Fibroblast of peridontal ligament (primary cell): ENCODE results near the gene IGSF23.

Source experiments
- DNase-seq: peaks from one replicate; pipeline ENCODE4 v3.0.0-alpha.2; 2010; ENCODE audit errors: extremely low read depth

The IGSF23 gene, protein sequence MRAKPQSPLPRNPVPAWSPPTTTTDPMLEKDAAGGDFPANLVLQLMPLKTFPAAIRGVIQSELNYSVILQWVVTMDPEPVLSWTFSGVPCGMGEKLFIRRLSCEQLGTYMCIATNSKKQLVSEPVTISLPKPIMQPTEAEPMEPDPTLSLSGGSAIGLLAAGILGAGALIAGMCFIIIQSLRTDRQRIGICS

DNA sequence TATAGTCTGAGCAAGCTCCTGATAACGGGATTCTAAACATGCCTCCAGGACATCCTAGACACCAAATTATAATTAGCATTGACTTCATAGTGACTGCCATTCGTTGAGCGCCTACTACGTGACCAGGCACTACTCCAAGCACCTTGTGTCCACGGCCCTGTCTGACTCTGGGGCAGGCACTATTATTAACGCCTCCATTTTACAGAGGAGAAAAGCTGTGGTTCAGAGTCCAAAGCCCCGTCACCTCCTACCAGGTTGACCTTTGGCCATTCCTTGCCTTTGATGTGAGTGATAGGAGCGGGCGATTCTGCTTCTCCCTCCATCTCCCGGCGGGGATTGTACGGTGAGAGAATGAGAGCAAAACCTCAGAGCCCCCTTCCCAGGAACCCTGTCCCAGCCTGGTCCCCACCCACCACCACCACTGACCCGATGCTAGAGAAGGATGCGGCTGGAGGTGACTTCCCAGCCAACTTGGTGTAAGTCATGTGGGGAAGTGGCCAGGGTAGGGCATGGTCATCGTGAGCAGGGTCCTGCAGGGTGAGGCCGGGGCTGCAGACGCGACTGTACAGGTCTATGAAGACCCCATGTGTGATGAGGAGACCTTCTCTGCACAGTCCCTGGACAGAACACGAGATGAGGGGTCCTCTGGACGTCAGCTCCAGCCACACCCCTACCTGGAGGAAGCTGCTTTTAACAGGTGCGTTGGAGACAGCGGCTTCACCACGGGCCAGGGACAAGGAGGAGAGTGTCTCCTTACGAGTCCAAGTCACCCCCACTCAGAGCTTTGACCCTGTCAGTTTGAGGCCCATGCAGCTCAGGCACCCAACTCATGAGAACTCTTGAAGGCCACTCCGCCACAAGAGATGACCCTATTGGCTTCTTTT, at the start of gene IGSF23:
Gene IGSF23 (plus strand): TSS at position 269 of the 884 bp plus-strand sequence. CDS start 83 bp downstream, at position 352.
- no peak for DNase-seq

DNA sequence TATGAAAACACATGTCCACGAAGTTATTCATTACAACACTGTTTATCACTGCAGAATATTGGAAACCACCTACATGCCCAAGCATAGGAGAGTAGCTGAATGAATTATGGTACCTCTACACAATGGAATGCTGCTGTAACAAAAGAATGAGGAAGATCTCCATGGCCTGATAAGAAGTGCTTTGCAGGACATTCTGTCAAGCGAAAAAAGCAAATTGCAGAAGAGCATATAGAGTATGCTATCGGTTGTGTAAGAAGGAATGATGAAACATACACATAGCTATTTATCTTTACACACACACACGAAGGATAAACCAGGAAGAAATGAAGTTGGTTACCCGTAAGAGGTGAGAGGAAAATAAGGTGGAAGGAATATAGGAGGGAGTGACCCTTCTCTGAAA, 46.4 kb upstream of the IGSF23 start:
- no peak for DNase-seq

DNA sequence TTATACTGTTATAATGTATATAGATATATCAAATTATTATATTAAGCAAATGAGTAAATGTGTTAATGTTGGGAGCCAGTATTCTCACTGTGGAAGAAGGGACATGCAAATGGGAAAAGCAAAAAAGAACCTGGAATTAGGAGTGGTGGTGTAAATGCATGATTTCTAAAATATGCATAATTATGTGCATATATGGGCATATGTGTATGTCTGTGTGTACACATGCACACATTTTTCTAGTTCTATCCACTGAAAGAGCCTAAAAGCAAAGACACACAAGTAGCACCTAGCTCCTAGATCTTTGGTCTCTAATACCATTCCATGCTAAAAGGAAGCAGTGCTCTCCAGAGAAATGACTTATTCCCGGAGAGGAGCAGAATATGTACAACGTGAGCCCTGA, 45.6 kb upstream of the IGSF23 start:
- no peak for DNase-seq

DNA sequence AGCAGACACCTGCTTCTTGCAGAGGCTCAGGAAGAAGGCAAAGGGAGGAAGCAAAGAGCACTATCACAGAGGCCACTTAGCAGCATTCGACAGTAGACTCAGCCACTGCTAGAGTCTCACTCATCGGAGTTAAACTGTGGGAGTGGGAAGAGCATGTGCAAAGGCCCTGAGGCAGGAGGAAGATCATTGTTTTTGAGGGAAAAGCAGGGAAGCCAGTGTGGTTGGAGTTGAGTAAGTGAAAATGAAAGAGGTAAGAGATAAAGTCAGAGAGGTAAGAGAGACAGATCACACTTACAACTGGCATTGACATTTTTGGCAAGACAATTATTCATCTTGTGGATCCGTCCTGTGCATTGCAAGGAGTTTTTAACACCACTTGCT, 42.8 kb upstream of the IGSF23 start:
- DNase-seq = no peak

DNA sequence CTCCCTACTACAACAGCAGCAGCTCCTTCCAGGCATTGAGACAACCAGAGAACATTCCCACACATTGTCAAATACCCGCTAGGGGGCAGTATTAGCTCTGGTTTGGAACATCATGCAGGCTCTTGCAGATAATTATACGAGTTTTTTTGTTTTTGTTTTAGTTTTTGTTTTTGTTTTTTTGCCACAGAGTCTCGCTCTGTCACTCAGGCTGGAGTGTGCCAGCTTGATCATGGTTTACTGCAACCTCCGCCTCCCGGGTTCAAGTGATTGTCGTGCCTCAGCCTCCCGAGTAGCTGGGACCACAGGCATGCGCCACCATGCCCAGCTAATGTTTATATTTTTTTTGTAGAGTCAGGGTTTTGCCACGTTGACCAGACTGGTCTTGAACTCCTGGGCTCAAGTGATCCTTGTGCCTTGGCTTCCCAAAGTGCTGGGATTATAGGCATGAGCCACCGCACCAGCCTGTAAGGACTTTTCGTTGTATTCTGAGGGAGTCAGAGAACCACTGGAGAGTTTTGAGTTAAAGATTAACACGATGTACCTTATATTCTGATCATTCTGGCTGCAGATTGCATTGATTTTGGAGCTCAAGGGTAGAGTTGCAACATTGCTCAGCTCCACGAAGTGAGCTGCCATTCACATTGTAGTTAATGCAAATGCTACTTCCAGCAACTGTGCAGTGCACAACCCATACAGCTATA, 42.2 kb upstream of the IGSF23 start:
- DNase-seq = peak; percentile 91

DNA sequence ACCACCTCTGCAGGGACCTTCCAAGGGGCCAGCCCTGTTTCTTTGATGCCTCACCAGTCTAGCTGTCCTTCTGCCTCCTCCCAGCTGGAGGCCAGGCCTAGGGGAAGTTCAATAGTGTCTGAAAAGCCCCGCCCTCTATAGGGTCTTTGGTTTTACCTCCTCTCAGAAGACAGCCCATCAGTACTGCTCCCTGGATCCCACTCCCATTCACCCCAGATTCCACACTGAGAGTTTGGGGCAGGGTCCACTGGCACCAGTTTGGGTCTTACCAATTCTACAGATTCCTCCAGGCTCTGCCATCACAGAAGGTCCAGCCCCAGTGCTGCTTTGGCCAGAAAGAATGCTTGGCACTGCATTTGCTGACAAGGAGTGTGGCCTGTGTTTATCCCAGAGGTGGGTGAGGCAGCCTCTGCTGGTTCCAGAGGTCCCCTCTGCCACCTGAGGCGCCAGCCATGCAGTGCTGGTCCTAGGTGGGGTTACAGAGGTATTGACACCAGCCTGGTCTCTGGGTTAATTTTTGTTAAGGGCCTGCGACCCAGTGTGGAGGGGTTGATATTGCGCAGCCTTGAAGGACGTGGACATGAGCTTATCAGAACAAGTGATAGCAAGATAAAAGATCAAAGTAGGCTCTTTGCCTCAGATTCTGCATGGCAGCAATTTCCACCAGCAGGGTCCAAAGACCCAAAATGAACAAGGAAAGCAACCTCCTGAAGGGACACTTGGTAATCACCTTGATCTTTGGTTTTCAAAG, 41.4 kb upstream of the IGSF23 start:
- DNase-seq = no peak

DNA sequence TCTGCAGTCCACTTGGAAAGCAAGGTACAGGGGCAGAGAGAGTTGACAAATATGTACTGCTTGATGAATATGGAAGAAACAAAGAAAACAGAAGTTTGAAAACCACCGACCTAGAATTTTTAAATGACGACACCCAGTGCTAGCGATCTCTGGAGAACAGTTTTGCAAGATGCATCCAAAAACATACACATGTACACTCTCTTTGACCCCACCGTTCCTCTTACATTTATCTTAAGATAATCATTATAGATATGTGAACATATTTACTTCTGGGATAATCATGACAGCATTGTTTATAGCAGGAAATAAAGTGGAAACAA, 40.8 kb upstream of the IGSF23 start:
- no peak for DNase-seq

DNA sequence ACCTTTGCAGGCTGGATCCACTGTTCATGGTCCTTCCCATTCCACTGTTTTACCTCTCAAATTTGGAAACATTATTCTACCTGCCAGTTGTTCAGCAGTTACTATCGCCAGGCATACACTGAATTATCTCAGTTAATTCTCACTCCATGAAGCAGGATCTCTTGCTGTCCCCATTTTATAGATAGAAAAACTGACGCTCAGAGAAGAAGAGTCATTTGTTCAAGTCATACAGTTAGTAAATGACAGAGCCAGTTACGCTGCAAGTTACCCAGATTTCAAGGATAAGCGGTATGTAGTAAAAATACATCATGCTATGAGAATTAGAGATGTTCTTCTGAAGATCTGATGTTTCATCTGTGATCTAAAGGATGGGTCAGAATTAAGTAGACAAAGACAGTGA, 40.2 kb upstream of the IGSF23 start:
- no peak for DNase-seq

DNA sequence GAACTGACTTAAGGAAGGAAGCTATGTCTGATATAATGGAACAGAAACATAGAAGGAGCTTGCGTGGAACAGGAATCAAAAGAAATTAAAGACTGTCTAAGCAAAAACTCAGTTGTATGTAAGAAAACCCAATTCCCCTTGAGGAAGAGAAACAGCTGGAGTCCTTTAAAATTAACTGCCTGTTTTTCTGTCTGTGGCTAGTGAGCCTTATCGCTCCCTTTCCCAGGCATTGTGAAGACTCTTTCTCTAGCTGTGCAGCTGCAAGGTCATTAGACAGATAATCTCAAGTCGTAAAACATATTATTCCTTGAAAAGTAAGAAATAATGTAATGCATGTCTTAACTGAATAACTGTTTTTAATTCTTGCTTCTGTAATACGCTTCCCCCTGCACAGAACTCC, 39.7 kb upstream of the IGSF23 start:
- no peak for DNase-seq

DNA sequence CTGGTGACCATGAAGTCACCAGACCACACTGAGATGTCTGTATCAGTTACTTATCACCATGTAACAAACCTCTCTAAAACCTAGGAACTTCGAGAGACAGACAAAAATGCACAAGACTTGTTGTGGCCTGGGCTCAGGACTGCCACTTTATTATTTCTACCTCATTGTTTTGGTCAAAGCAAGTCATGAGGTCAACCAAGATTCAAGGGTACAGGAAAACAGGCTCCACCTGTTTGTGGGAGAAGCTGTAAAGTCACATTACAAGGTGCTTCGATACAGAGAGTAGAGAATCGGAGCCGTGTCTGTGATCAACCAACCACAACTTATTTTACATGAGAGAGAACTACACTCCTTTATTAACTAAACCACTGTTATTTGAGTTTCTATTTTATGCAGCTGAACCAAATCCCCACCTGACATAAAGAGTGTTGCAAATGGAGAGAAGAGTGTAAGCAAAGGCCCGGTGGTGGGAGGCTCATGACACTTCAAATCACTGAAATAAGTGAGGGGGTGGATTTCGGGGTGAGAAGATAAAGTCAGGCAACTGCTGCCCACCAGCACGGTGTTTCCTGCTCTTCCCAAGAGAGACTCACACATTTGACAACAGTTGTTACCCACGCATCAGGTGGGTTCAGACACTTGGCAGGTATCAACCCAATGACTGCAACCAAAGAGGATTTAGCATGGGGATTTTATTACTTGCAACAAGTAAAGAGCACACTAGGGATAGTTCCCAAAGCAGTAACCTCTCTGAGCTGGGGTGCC, 39.0 kb upstream of the IGSF23 start:
- DNase-seq = no peak

DNA sequence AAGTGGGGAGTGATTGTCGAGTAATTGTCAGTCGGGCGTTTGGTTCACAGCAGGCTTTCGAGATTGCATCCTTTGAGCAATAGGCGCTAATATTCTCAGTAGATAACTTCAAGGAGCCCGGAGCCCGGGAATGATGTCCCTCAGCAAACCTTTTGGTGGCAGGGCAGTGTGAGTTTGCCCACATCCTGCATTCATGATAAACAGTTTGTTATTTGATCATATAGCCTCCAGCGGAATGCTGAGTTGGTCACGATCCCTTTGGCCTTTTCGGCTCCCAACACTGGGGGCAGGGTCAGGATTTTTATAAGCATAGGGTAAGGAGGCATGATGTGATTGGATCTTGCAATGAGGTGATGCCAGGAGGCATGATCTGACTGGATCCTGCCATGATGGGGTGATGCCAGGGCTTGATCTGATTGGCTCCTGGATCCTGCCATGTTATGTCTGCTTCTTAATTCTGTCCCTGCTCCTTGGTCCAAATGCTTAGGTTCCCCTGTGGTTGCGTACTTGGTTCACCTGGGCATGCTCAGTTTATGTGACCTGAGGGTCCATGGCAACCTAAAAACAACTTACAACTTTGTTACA, 38.2 kb upstream of the IGSF23 start:
- DNase-seq = no peak

DNA sequence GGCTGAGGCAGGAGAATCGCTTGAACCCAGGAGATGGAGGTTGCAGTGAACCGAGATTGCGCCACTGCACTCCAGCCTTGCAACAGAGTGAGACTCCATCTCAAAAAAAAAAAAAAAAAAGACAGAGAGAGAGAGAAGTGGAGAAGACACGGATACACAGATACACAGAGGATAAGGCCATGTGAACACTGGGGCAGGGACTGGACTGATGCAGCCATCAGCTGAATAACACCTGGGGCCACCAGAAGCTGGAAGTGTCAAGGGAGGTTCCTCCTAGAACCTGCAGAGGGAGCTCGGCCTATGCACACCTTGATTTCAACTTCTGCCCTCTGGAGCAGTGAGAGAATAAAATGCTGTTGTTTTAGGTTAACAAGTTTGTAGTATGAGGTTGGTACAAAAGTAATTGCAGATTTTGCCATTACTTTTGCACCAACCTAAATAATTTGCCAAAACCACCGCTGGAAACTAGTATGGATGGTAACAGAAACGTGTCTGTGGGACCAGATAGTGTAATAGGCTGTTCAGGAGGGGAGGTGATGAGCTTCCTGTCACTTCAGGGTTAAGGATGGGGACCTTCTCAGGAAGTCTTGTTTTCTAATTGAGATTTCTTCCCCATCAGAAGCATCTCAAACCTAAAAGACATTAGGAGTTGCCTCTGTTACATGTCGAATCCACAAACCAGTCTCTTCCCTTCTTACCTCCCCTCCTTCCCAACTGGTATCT, 36.4 kb upstream of the IGSF23 start:
- peak; percentile 22 for DNase-seq

DNA sequence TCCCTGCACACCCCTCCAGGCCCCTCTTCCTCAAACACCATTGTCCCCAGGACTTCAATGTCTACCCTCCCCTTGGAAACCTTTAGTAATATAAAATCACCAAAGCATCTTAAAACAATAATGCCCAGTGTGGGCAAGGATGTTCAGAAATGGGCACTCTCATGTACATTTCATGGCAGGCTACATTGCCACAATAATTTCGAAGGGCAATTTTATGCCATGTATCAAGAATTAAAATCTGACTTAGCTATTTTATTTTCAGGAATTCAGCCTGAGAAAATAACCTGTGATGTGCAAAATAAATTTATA, 35.8 kb upstream of the IGSF23 start:
- DNase-seq = no peak

DNA sequence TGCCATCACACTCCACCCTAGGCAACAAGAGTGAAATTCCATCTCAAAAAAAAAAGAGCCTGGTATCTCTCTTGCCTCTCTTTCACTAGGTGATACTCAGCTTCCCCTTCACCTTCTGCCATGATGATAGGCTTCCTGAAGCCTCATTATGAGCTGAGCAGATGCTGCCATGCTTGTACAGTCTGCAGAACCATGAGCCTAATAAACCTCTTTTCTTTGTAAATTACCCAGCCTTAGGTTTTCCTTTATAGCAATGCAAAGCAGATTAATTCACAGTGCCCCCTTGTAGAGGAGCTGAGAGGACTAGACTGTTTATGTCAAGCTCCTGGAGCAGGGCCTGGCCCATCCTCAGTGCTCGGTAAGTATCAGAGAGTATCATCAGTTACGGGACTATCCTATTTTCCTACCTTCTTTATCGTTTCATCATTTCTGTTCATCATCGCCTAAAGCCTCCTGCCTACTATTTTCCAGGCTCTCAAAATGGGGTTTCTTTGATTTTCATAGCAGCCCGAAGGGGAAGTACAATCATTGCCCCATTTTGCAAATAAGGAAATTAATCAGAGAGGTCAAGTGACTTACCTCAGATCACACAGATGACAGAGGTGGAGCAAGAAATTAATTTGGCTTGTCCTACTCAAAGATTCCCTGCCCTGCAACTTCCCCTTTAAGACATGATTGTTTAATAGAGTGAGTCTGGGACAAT, 33.5 kb upstream of the IGSF23 start:
- DNase-seq = no peak

DNA sequence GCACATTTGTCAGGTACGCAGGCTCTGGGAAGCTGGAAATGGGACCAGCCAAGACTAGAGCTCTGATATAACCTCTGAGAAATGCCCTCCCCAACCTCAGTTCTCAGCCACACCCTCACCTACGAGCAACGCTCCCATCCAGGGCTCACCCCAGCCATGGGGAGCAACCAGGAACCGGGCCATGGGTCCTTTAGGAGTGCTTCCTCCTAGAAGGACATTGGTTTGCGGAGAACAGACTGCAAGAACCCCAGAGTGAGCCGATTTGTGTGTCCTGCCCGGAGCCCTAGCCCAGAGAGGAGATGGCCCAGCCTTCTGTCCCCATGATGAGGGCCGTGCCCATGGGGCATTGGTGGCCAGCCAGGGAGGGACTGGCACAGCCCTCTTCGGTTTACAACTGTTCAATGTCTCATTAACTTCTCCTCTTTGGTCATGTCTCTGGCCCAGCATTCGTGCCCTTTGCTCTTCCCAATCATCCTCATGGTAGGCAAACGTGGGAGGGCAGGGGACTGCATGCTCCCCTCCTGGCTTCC, 32.9 kb upstream of the IGSF23 start:
- no peak for DNase-seq

DNA sequence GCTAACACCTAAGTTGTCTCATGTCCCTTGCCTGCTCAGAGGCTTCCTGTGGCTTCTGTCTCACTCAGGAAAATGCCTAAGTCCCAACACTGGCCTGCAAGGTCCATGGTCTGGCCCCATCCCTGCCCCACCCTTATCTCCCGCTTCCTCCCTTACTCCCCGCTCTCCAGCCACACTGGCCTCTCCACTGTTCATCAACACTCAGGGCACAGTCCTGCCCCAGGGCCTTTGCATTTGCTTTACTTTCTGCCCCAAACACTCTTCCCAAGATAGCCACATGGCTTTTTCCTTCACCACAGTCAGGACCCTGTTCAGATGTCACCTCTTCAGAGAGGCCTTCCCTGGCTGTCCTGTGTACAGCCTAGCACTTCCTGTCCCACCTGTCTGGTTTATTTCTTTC, 32.1 kb upstream of the IGSF23 start:
- no peak for DNase-seq

DNA sequence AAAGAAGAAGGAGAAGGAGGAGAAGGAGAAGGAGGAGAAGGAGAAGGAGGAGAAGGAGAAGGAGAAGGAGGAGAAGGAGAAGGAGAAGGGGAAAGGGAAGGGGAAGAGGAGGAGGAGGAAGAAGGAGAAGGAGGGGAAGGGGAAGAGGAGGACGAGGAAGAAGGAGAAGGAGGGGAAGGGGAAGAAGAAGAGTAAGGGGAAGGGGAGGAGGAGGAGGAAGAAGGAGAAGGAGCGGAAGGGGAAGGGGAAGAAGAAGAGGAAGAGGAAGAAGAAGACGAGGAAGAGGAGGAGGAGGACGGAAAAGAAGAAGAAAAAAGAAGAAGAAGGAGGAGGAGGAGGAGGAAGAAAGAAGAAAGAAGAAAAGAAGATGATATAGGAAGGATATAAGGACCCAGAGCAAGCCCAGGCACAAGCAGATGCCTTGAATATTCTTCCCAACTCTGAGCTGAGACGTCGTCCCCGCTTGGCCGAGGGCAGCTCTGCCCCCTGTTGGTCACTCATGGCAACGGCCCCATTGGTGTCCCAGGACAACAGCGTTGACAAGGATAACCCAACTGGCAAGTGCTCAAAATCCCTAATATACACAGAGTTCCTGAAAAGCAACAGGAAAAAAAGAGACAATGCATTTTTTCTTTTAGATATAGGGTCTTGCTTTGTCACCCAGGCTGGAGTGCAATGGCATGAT, 30.6 kb upstream of the IGSF23 start:
- no peak for DNase-seq

DNA sequence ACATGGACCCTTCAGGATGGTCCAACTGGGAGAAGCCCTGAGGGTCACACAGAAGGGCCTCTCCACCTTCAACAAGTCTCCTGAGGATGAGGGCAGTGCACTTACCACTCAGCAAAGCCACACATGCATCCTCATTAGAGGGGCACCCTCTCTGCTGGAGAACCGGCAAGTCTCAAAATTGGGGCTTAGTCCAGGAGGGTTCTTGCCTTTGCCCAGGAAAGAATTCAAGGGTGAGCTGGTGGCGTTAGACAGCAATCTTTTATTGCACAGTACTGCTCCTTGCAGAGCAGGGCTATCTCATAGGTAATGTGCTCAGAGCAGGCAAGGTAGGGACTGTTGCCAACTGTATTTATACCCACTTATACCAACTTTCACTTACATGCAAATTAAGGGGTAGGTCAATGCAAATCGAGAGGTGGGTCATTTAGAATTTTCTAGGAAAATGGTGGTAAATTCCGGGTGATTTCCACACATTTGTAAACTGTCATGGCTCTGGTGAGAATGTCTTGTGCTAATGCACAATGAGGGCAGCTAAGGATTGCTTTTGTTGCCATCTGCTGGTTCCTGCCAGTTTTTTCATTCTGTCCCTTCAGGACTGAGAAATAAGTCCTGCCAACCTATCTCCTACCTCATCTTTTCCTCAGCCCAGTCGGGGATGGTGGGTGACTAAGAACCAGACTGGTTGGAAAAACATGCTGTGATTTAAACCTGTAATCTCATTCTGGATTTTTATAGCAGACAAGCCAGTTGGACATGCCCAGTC, 27.8 kb upstream of the IGSF23 start:
- peak; percentile 30 for DNase-seq
